ENCODE results near the gene CDT1. TPM values are rescaled to one million over a fixed set of nuclear protein-coding genes. Genes with fewer than 3 reads are reported as not detected.

Gene CDT1
- total and polyA plus RNA-seq, 2 donors (not counting 1 experiment from before 2014, with no cell fraction given), result 1.3 to 3.6 TPM

DNA sequence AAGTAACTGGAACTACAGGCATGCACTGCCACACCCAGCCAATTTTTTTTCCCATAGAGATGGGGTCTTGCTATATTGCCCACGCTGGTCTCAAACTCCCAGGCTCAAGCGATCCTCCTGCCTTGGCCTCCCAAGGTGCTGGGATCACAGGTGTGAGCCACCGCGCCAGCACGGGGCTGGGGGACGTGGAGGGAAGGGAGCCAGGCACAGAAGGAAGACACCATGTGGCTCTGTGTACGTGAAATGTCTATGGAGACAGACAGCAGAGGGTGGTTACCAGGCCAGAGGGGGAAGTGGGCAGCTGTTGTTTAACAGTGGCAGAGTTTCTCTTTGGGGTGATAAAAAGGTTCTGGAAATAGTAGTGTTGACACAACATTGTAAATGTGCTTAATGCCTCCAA, 14.0 kb upstream of the CDT1 start:
- Histone ChIP-seq H3K4me2 (ENCODE audit: extremely low read depth, insufficient read depth, low read length) (no peak overlapping the region), H3K4me1 (ENCODE audit: control insufficient read depth, extremely low read depth, insufficient read depth, low read length) (peaks cover 3% of the 10 kb centered on the region), H3K79me2 (ENCODE audit: control insufficient read depth, insufficient read depth, low read length) (no peaks in the 10 kb centered on the region), H3K9me3 (ENCODE audit: control insufficient read depth, insufficient read depth, low read depth, low read length) (no peaks in the 10 kb centered on the region), H4K20me1 (ENCODE audit: control insufficient read depth, extremely low read depth, insufficient read depth, low read length) (no peaks in the 10 kb centered on the region), H3K9ac (ENCODE audit: insufficient read depth, low read length) (no peak overlapping the region), H3K27ac (ENCODE audit: insufficient read depth, low read length) (no peak overlapping the region), H3K27me3 (ENCODE audit: control insufficient read depth, insufficient read depth, low read length) (no peaks in the 10 kb centered on the region), H2AFZ (ENCODE audit: low read length) (no peak overlapping the region), H3K4me3 (replicated peaks in 1 of 4; ENCODE audit: control extremely low read depth in 1 of 4, insufficient read depth in 1 of 4, low read depth in 3 of 4, low read length in 4 of 4) (no peak overlapping the region), H3K36me3 (ENCODE audit: control insufficient read depth, insufficient read depth, low read length) (no peaks in the 10 kb centered on the region)
- TF ChIP-seq EZH2 (IDR thresholded peaks at IDR 0.05; ENCODE audit: low read length, missing control alignments), result no peak
- TF ChIP-seq, protein P1, sequence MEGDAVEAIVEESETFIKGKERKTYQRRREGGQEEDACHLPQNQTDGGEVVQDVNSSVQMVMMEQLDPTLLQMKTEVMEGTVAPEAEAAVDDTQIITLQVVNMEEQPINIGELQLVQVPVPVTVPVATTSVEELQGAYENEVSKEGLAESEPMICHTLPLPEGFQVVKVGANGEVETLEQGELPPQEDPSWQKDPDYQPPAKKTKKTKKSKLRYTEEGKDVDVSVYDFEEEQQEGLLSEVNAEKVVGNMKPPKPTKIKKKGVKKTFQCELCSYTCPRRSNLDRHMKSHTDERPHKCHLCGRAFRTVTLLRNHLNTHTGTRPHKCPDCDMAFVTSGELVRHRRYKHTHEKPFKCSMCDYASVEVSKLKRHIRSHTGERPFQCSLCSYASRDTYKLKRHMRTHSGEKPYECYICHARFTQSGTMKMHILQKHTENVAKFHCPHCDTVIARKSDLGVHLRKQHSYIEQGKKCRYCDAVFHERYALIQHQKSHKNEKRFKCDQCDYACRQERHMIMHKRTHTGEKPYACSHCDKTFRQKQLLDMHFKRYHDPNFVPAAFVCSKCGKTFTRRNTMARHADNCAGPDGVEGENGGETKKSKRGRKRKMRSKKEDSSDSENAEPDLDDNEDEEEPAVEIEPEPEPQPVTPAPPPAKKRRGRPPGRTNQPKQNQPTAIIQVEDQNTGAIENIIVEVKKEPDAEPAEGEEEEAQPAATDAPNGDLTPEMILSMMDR (conservative IDR thresholded peaks at IDR 0.05 in 1 of 2, IDR thresholded peaks at IDR 0.05 in 1 of 2; ENCODE audit: low read depth in 1 of 2, low read length in 2 of 2), result no peak
- DNase-seq (ENCODE audit: low read depth in 2 of 2), result no peak

DNA sequence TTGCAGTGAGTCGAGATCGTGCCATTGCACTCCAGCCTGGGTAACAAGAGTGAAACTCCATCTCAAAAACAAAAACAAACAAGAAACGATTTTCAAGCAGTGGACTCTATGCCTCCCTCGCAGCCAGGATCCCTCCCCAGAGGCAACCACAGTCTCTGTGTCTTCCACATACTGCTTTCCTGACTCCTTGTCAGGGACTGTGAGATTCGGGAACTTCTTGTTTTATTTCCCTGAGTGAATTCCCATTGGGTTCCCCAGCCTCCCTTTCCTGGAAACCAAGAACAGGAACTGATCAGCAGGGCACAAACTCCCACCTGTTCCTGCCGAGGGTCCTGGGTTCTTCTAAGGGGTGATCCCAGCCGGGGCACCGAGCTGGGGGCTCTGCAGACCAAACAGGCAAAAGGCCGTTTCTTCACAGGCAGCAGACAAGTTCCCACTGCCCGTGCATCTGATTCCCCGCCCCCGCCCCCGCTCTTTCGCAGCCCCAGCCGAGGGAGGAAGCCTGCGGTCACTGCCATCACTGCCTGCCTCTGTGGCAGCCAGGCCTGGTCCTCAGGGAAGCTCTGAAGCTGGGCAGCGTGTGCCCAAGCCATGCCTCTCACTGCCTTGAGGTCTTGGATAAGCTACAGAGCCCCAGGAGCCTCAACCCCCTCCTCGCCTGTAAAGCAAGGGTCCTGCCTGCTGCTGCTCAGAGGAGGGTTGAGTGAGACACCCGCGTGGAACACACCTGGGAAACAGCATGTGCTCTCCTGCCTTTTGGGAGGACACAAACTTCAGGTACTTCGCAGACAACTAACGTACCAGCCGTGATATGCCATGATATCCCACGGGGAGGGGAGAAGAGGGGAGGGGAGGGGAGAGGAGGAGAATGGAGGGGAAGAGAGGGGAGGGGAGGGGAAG, 13.0 kb upstream of the CDT1 start:
- no peak overlapping the region for H3K4me3 ChIP-seq (replicated peaks in 1 of 4; ENCODE audit: control extremely low read depth in 1 of 4, insufficient read depth in 1 of 4, low read depth in 3 of 4, low read length in 4 of 4)
- H3K9ac ChIP-seq (ENCODE audit: insufficient read depth, low read length), result peak overlapping the region; percentile 16
- no peaks in the 10 kb centered on the region for H3K79me2 ChIP-seq (ENCODE audit: control insufficient read depth, insufficient read depth, low read length)
- H3K36me3 ChIP-seq (ENCODE audit: control insufficient read depth, insufficient read depth, low read length), result no peaks in the 10 kb centered on the region
- peak overlapping the region; percentile 13 for H3K4me2 ChIP-seq (ENCODE audit: extremely low read depth, insufficient read depth, low read length)
- no peaks in the 10 kb centered on the region for H3K9me3 ChIP-seq (ENCODE audit: control insufficient read depth, insufficient read depth, low read depth, low read length)
- no peaks in the 10 kb centered on the region for H4K20me1 ChIP-seq (ENCODE audit: control insufficient read depth, extremely low read depth, insufficient read depth, low read length)
- peaks cover 3% of the 10 kb centered on the region for H3K4me1 ChIP-seq (ENCODE audit: control insufficient read depth, extremely low read depth, insufficient read depth, low read length)
- DNase-seq (ENCODE audit: low read depth in 2 of 2), result peak in 1 of 2 donors; percentile 56
- TF ChIP-seq, protein P1 (conservative IDR thresholded peaks at IDR 0.05 in 1 of 2, IDR thresholded peaks at IDR 0.05 in 1 of 2; ENCODE audit: low read depth in 1 of 2, low read length in 2 of 2), result no peak
- TF ChIP-seq EZH2 (IDR thresholded peaks at IDR 0.05; ENCODE audit: low read length, missing control alignments), result no peak
- H3K27ac ChIP-seq (ENCODE audit: insufficient read depth, low read length), result no peak overlapping the region
- no peaks in the 10 kb centered on the region for H3K27me3 ChIP-seq (ENCODE audit: control insufficient read depth, insufficient read depth, low read length)
- H2AFZ ChIP-seq (ENCODE audit: low read length), result peak overlapping the region; percentile 41

DNA sequence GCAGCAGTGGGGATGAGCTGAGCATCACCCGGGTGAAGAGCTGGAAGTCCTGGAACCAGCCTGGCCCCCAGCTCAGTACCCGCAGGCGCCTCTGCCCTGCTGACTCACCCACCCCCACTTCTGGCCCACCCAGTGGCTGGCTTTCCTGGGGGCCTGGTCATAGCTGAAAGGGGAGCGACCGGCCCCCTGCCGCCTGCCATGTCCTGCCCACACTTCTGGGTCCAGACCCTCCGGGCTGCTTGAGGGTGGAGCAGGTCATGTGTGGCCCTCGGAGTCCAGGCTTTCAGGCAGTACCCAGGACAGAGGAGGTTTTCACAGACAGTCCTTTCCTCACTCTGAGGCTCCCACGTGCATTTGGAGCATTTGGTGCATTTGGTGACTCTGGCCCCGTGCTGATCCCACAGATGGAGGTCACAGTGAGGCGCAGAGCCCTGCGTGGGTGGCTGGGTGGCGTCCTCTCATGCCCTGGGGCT, 11.5 kb upstream of the CDT1 start:
- Histone ChIP-seq H3K4me3 (replicated peaks in 1 of 4; ENCODE audit: control extremely low read depth in 1 of 4, insufficient read depth in 1 of 4, low read depth in 3 of 4, low read length in 4 of 4) (no peak overlapping the region), H3K4me1 (ENCODE audit: control insufficient read depth, extremely low read depth, insufficient read depth, low read length) (peaks cover 3% of the 10 kb centered on the region), H2AFZ (ENCODE audit: low read length) (no peak overlapping the region), H3K27me3 (ENCODE audit: control insufficient read depth, insufficient read depth, low read length) (no peaks in the 10 kb centered on the region), H3K9ac (ENCODE audit: insufficient read depth, low read length) (no peak overlapping the region), H3K36me3 (ENCODE audit: control insufficient read depth, insufficient read depth, low read length) (no peaks in the 10 kb centered on the region), H3K9me3 (ENCODE audit: control insufficient read depth, insufficient read depth, low read depth, low read length) (no peaks in the 10 kb centered on the region), H3K27ac (ENCODE audit: insufficient read depth, low read length) (no peak overlapping the region), H4K20me1 (ENCODE audit: control insufficient read depth, extremely low read depth, insufficient read depth, low read length) (no peaks in the 10 kb centered on the region), H3K79me2 (ENCODE audit: control insufficient read depth, insufficient read depth, low read length) (no peaks in the 10 kb centered on the region), H3K4me2 (ENCODE audit: extremely low read depth, insufficient read depth, low read length) (no peak overlapping the region)
- TF ChIP-seq EZH2 (IDR thresholded peaks at IDR 0.05; ENCODE audit: low read length, missing control alignments), result no peak
- TF ChIP-seq, protein P1 (conservative IDR thresholded peaks at IDR 0.05 in 1 of 2, IDR thresholded peaks at IDR 0.05 in 1 of 2; ENCODE audit: low read depth in 1 of 2, low read length in 2 of 2), result no peak
- peak in 1 of 2 donors; percentile 51 for DNase-seq (ENCODE audit: low read depth in 2 of 2)
